Prostate gland (tissue), 2 donors: ENCODE results near the gene FTSJ3. TPM values are rescaled to one million over a fixed set of nuclear protein-coding genes. Genes with fewer than 3 reads are reported as not detected.

ENCODE experiments used
- DNase-seq: peaks from one replicate; pipeline ENCODE4 v3.0.0-alpha.2; 2019; ENCODE audit warnings: low spot score
- H3K27ac ChIP-seq, 2 donors: fragments of 200-600 bp; sonication (generic); 2 replicates each; pipeline ENCODE4 v1.5.1; 2017 to 2019
- H3K27me3 ChIP-seq: fragments of 200-600 bp; sonication (generic); replicated peaks from 2 replicates; pipeline ENCODE4 v1.5.1; 2019; ENCODE audit not compliant: insufficient read depth
- H3K36me3 ChIP-seq, 2 donors: fragments of 200-600 bp; sonication (generic); 1 replicate in 1 of 2; 2 replicates in 1 of 2; pipeline versions ENCODE4 v1.5.1 to v1.8.1; 2017 to 2019
- H3K4me1 ChIP-seq: fragments of 200-600 bp; sonication (generic); replicated peaks from 2 replicates; pipeline ENCODE4 v1.5.1; 2019
- H3K4me3 ChIP-seq, 2 donors: fragments of 200-600 bp; sonication (generic); 2 replicates each; pipeline ENCODE4 v1.5.1; 2017 to 2019
- H3K9me3 ChIP-seq: fragments of 200-600 bp; sonication (generic); 2 replicates; pipeline ENCODE4 v1.5.1; 2017
- POLR2A ChIP-seq: fragments of 450-650 bp; IDR thresholded peaks from one replicate; pipeline ENCODE4 v1.6.1; 2016; ENCODE audit warnings: antibody characterized with exemption, mild to moderate bottlenecking
- POLR2AphosphoS5 ChIP-seq: sonication (generic); formaldehyde crosslinking; IDR thresholded peaks from one replicate; pipeline ENCODE4 v1.6.1; 2017; ENCODE audit warnings: antibody characterized with exemption
- WGBS: methylation state at CpG from one replicate; pipeline ENCODE4 v1.1.5; 2018; 5-methylcytosine and 5-hydroxymethylcytosine counted together
- intact Hi-C: fragments of 100-400 bp; cut with DNase I; formaldehyde crosslinking; loops from one replicate; pipeline ENCODE4 v1.14.2; 2022
- total RNA-seq, 2 donors: library from RNA; depleted of rRNA; stranded (reverse); fragments of >200 nt; gene quantifications; one replicate each; pipeline ENCODE4 v1.1.0, GENCODE V29; 2016
- TF ChIP-seq, protein P1 (sequence below), 4 experiments: fragments of 200-600 bp in 2 of 4; fragments of 450-650 bp in 2 of 4; sonication (generic) in 2 of 4; IDR thresholded peaks; 1 replicate in 3 of 4; 2 replicates in 1 of 4; pipeline ENCODE4 v1.5.1; 2016 to 2019; ENCODE audit warnings: antibody characterized with exemption in 4 of 4, mild to moderate bottlenecking in 2 of 4, moderate library complexity in 2 of 4

The FTSJ3 gene
- total RNA-seq, 2 donors from 2014 or later: 29.4 to 46.6 TPM

DNA sequence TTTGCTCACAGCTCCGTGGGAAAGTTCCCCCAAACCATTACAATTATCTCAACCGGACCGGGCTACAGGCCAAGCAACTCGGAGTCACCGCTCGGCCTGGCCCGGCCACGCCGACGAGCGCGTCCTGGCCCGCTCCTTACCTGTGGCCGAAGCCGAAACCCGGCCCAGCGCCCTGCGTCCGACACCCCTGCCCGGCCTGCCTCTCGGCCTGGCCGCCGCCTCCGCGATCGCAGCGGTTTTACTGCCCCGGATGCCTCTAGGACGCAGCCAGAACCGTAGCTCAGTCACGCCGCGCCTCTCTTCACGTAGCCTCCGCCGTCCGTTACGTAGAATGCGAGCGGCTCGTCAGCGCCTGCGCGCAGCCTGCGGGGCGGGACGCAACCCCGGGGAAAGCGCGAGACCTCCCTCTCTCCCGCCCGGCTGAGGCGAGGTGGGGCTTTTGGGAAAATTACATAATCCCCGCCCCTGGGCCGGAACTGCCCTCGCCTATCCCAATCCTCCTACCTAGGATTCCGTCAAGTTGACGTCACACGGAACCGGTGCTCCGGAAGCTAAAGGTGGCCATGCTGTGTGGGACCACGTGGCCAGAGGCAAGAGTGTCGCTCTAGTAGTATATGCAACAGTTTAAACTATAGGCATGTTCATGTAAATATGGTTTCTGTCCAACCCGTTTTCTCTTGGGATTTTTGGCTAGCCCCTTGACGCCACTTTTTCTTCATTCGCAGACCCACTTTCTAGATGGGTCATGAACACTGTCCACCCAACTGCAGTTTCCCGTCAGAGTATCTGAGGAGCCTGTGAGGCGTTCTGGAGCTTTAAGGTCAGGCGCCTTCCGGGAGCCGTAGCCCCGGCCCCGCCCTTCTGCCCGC is 54.0 kb downstream of the FTSJ3 start, which contains the start of gene CCDC47:
TSS of gene CCDC47 (minus strand) at position 326 of the 869 bp plus-strand sequence. CDS start 7,422 bp downstream, outside the sequence.
- no peaks in the 10 kb centered on the region for H3K9me3 ChIP-seq
- under 1% methylated on average over 74 of the region's 74 CpGs for WGBS
- H3K36me3 ChIP-seq: no peaks in the 10 kb centered on the region
- H3K4me1 ChIP-seq: peaks cover 3% of the 10 kb centered on the region
- intact Hi-C loops: loop anchor here (5.0 kb wide), 2 partner anchors 54 to 69 kb away; partner anchors contain the start of genes FTSJ3, PSMC5 and SMARCD2
- H3K4me3 ChIP-seq: peak within 1 kb of the TSS; percentile 93 to 99
- H3K27me3 ChIP-seq: no peaks in the 10 kb centered on the region
- peak within 1 kb of the TSS; percentile 94 to 98 for H3K27ac ChIP-seq
- peak; percentile 99 for DNase-seq
- TF ChIP-seq POLR2AphosphoS5 (peak; percentile 98), POLR2A (peak; percentile 99)
- TF ChIP-seq, protein P1, sequence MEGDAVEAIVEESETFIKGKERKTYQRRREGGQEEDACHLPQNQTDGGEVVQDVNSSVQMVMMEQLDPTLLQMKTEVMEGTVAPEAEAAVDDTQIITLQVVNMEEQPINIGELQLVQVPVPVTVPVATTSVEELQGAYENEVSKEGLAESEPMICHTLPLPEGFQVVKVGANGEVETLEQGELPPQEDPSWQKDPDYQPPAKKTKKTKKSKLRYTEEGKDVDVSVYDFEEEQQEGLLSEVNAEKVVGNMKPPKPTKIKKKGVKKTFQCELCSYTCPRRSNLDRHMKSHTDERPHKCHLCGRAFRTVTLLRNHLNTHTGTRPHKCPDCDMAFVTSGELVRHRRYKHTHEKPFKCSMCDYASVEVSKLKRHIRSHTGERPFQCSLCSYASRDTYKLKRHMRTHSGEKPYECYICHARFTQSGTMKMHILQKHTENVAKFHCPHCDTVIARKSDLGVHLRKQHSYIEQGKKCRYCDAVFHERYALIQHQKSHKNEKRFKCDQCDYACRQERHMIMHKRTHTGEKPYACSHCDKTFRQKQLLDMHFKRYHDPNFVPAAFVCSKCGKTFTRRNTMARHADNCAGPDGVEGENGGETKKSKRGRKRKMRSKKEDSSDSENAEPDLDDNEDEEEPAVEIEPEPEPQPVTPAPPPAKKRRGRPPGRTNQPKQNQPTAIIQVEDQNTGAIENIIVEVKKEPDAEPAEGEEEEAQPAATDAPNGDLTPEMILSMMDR (IDR thresholded peaks at IDR 0.05): peak in 1 of 4 experiments; percentile 36

DNA sequence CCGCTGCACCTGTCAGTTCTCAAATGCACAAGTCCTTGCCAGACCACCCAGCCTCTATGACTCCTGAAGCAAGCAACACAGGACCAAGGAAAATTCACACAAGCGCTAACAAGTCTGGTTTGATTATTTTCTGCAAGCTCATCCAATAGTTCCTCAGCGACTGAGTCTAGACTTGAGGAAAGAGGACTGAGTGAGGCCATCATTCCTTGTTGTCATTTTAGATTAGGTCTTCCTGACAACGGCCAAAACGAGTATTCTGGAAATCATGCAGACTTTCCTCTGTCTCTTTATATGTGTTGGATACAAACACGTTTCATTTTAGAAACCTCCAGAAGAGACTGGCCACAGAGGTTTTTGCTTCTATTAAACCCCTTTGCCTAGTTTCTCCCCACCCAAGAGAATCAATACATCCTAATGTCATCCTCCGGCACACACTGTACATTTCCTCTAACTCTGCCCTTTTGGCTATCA is 54.6 kb downstream of the FTSJ3 start:
- Histone ChIP-seq H3K4me1 (peaks cover 3% of the 10 kb centered on the region), H3K4me3 (peak overlapping the region; percentile 93 to 99), H3K36me3 (no peaks in the 10 kb centered on the region), H3K27me3 (no peaks in the 10 kb centered on the region), H3K9me3 (no peaks in the 10 kb centered on the region), H3K27ac (peak overlapping the region; percentile 94 to 98)
- peak; percentile 9 for DNase-seq
- WGBS: 3% methylated on average over 7 of the region's 7 CpGs
- TF ChIP-seq, protein P1 (IDR thresholded peaks at IDR 0.05): no peak
- TF ChIP-seq POLR2A (no peak), POLR2AphosphoS5 (no peak)
- intact Hi-C loops: loop anchor here (5.0 kb wide), 2 partner anchors 54 to 69 kb away; partner anchors contain the start of genes FTSJ3, PSMC5 and SMARCD2

Other genes with a start within 250 kb of the FTSJ3 start
- 10 to 100 TPM; 12.8 to 17.4 TPM for gene TACO1, start 226.8 kb downstream of the FTSJ3 start, total RNA-seq
- 10 to 100 TPM; 44.0 to 72.0 TPM for gene MAP3K3, start 205.2 kb downstream of the FTSJ3 start, total RNA-seq
- 10 to 100 TPM; 29.9 to 51.9 TPM for gene LIMD2, start 127.5 kb downstream of the FTSJ3 start, total RNA-seq
- gene STRADA, start 85.9 kb downstream of the FTSJ3 start, total RNA-seq: 10 to 100 TPM; 15.7 to 37.1 TPM
- gene CCDC47, start 54.1 kb downstream of the FTSJ3 start, total RNA-seq: 10 to 100 TPM; 50.3 to 90.8 TPM
- gene DDX42, start 53.5 kb downstream of the FTSJ3 start, total RNA-seq: 100 to 1,000 TPM in 1 of 2 donors, 10 to 100 TPM in 1; 71.0 to 105 TPM
- gene PSMC5, start 232 bp downstream of the FTSJ3 start, total RNA-seq: 100 to 1,000 TPM in 1 of 2 donors, 10 to 100 TPM in 1; 94.0 to 109 TPM
- gene SMARCD2, start 15.0 kb upstream of the FTSJ3 start, total RNA-seq: 100 to 1,000 TPM; 182 to 247 TPM
- gene CSH2, start 46.0 kb upstream of the FTSJ3 start, total RNA-seq: not detected
- not detected for gene GH2, start 54.3 kb upstream of the FTSJ3 start, total RNA-seq
- gene CSH1, start 68.9 kb upstream of the FTSJ3 start, total RNA-seq: not detected
- gene CSHL1, start 83.6 kb upstream of the FTSJ3 start, total RNA-seq: under 1 TPM in 1 of 2 donors, not detected in 1; 0.34 TPM
- not detected for gene GH1, start 91.2 kb upstream of the FTSJ3 start, total RNA-seq
- gene CD79B, start 104.7 kb upstream of the FTSJ3 start, total RNA-seq: 1 to 10 TPM; 1.6 to 2.2 TPM
- gene SCN4A, start 145.3 kb upstream of the FTSJ3 start, total RNA-seq: under 1 TPM; 0.23 TPM
- under 1 TPM; 0.09 to 0.74 TPM for gene PRR29, start 170.7 kb upstream of the FTSJ3 start, total RNA-seq
- 10 to 100 TPM in 1 of 2 donors, 1 to 10 TPM in 1; 7.3 to 12.6 TPM for gene ICAM2, start 193.0 kb upstream of the FTSJ3 start, total RNA-seq